ENCODE data around the gene EXOSC5. TPM values are rescaled to one million over a fixed set of nuclear protein-coding genes. Genes with fewer than 3 reads are reported as not detected.
A peak's percentile ranks its signal among the peaks of the same experiment; 100 is the strongest.
"Not testable (repeated sequence)": the region's sequence is repeated elsewhere in the genome, so short reads cannot be mapped to it uniquely, and the experiment has no call there.

EXOSC5 gene
- total and polyA plus RNA-seq, 8 donors: 10.7 to 33.7 (median 14.5) TPM

DNA sequence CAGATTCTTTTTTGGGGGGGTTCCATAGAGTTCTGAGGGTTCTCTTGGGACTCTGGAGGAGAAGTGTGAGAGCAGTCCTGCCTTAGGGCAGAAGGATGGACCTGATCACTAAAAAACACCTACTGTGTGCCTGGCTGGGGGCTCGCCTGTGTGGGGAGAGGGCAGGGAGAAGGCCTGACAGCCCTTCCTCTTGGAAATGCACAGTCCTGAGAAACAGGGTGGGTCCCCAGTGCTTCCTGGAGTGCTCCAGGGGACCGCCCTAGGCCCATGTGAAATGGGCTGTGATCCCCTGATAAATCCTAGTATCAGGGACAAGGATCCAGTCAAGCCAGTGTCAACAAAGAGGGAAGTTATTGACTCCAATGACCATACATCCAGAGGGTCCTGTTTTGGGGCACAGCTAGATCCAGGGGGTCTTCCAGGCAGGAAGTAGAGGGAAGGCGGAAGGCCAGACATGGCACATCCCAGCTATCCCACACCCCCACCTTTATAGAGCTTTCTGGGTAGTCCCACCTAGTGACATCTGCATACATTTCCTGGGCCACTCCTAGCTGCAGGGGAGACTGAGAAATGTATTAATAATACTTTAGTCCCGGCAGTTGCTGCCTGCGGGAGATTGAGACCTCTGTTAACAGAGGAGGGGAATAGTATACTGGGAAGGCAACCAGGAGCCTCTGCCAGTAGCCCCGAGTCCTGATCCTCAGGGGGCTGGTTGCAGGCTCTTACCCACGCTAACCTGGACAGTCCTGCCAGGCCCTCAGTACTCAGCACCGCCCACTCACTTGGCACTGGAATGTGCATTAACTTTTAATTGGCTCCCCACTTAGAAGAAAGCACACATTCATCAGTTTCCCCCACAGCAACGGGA lies 14.2 kb upstream of the EXOSC5 start:
- peaks cover 0 to 20% (median 4%) of the 10 kb centered on the region in 3 donors for H3K36me3 ChIP-seq
- H3K27me3 ChIP-seq: no peaks in the 10 kb centered on the region
- H3K9me3 ChIP-seq: no peaks in the 10 kb centered on the region
- no peak overlapping the region for H3K4me3 ChIP-seq
- peak overlapping the region in 2 of 4 donors; percentile 7 to 39 for H3K27ac ChIP-seq
- TF ChIP-seq, protein P1, sequence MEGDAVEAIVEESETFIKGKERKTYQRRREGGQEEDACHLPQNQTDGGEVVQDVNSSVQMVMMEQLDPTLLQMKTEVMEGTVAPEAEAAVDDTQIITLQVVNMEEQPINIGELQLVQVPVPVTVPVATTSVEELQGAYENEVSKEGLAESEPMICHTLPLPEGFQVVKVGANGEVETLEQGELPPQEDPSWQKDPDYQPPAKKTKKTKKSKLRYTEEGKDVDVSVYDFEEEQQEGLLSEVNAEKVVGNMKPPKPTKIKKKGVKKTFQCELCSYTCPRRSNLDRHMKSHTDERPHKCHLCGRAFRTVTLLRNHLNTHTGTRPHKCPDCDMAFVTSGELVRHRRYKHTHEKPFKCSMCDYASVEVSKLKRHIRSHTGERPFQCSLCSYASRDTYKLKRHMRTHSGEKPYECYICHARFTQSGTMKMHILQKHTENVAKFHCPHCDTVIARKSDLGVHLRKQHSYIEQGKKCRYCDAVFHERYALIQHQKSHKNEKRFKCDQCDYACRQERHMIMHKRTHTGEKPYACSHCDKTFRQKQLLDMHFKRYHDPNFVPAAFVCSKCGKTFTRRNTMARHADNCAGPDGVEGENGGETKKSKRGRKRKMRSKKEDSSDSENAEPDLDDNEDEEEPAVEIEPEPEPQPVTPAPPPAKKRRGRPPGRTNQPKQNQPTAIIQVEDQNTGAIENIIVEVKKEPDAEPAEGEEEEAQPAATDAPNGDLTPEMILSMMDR (IDR thresholded peaks at IDR 0.05): no peak
- no peak for DNase-seq
- intact Hi-C loops (cut with DNase I): no loop called here
- no peak for FAIRE-seq
- ATAC-seq: no peak
- WGBS, 2 donors: 65 to 75% methylated on average over 9 of the region's 9 CpGs
- peaks cover 6 to 21% (median 15%) of the 10 kb centered on the region in 3 donors for H3K4me1 ChIP-seq

DNA sequence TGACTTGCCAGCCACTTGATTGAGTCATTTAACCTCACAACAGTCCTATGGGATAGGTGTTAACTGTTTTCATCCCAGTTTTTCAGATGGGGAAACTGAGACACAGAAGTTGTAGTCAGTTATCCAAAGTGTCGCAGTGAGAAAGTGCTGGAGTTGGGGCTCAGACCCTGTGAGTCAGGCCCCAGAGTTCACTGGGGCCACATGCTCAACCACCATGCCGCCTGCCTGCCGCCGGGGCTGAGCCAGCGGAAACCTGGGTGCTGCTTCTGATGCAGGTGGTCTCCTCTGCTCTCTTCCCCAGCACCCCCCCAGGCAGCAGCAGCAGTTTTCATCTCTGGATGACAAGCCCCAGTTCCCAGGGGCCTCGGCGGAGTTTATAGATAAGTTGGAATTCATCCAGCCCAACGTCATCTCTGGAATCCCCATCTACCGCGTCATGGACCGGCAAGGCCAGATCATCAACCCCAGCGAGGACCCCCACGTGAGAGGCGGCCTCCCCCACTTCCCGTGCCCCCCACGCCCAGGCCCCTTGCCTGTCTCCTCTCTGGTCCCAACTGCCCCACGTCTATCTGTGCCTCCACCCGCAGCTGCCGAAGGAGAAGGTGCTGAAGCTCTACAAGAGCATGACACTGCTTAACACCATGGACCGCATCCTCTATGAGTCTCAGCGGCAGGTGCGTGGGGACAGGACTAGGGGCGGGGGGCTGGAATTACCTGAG lies 13.3 kb upstream of the EXOSC5 start:
- Histone ChIP-seq H3K9me3 (no peaks in the 10 kb centered on the region), H3K27ac (peak overlapping the region in 2 of 4 donors; percentile 74 to 81), H3K4me3 (no peak overlapping the region), H3K27me3 (no peaks in the 10 kb centered on the region), H3K36me3 (peaks cover 0 to 18% (median 4%) of the 10 kb centered on the region in 3 donors), H3K4me1 (peaks cover 6 to 21% (median 15%) of the 10 kb centered on the region in 3 donors)
- TF ChIP-seq, protein P1 (IDR thresholded peaks at IDR 0.05): no peak
- DNase-seq (peak in 1 of 6 donors; percentile 35), ATAC-seq (no peak), FAIRE-seq (no peak)
- 82 to 85% methylated on average over 23 of the region's 23 CpGs for WGBS, 2 donors
- intact Hi-C loops (cut with DNase I): no loop called here

DNA sequence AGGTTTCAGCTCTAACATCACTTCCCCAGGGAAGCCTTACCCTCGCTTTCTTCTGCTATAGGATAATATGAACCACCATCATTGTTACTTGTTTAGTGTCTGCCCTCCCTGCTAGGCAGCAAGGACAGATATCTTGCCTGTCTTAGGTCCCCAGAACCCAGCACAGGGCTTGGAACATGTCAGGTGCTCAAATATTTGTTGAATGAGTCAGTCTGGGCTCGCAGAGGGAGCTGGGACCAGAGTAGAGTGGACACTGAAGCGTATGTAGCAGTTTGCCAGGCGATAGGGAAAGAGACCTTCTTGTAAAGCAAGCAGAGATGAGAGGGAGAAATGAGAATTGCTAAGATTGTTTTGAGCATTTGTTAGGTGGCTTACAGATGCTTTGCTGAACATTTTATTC lies 12.1 kb upstream of the EXOSC5 start:
- DNase-seq (peak in 5 of 6 donors; percentile 63 to 80 (median 76)), FAIRE-seq (no peak), ATAC-seq (peak; percentile 94 to 98 (median 96))
- Histone ChIP-seq H3K4me1 (peaks cover 6 to 21% (median 15%) of the 10 kb centered on the region in 3 donors), H3K9me3 (no peaks in the 10 kb centered on the region), H3K27ac (peak overlapping the region; percentile 65 to 81 (median 70)), H3K36me3 (peaks cover 0 to 12% (median 2%) of the 10 kb centered on the region in 3 donors), H3K4me3 (no peak overlapping the region), H3K27me3 (no peaks in the 10 kb centered on the region)
- WGBS, 2 donors: 15 to 18% methylated on average over 4 of the region's 4 CpGs
- TF ChIP-seq, protein P1 (IDR thresholded peaks at IDR 0.05): no peak
- intact Hi-C loops (cut with DNase I): no loop called here

DNA sequence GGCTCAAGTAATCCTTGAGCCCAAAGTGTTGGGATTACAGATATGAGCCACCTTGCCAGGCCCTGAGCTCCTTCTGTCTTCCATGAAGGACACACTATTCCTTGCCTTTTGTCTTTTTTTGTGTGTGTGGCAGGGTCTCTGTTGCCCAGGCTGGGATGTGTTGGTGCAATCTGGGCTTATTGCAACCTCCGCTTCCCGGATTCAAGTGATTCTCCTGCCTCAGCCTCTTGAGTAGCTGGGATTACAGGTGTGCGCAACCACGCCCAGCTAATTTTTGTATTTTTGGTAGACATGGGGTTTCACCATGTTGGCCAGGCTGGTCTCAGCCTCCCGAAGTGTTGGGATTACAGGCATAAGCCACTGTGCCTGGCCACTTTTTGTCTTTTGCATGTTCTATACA lies 11.7 kb upstream of the EXOSC5 start:
- DNase-seq; ATAC-seq; intact Hi-C loops (cut with DNase I); H3K4me3 ChIP-seq; H3K27me3 ChIP-seq; FAIRE-seq; H3K9me3 ChIP-seq; H3K36me3 ChIP-seq: not testable (repeated sequence)
- peaks cover 6 to 21% (median 15%) of the 10 kb centered on the region in 3 donors for H3K4me1 ChIP-seq
- WGBS, 2 donors: 71 to 79% methylated on average over 5 of the region's 5 CpGs
- peak overlapping the region; percentile 65 to 81 (median 70) for H3K27ac ChIP-seq

DNA sequence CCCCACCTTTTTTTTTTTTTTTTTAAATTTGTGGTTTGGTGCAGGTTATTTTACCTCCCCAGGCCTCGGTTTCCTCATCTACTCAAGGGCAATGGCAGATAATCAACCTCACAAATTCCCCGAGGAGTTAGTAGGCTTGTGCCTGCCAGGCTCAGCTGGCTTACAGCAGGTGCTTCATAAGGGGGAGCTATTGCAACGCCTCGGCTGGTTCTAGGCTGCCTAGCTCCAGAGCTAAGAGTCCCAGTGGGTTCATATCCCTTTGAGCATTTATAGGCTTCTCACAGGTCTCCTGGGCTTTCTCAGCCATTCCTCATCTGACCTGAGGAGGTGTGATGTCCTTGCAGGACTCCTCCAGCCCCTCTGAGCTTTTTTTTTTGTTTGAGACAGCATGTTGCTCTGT lies 11.1 kb upstream of the EXOSC5 start:
- DNase-seq (no peak), ATAC-seq (no peak), FAIRE-seq (no peak)
- Histone ChIP-seq H3K27me3 (no peaks in the 10 kb centered on the region), H3K4me3 (no peak overlapping the region), H3K9me3 (no peaks in the 10 kb centered on the region), H3K4me1 (peaks cover 6 to 23% (median 15%) of the 10 kb centered on the region in 3 donors), H3K36me3 (peaks cover 0 to 4% (median 0%) of the 10 kb centered on the region in 3 donors), H3K27ac (peak overlapping the region; percentile 65 to 81 (median 70))
- intact Hi-C loops (cut with DNase I): no loop called here
- TF ChIP-seq, protein P1 (IDR thresholded peaks at IDR 0.05): no peak
- 80% methylated on average over 4 of the region's 4 CpGs for WGBS, 2 donors

All from pancreas (tissue), 10 donors.